Lung (tissue), 12 donors: Measurements from ENCODE around the gene SH3BP2. TPM values are rescaled to one million over a fixed set of nuclear protein-coding genes. Genes with fewer than 3 reads are reported as not detected.

Experiments
- ATAC-seq: fragments of 200-7000 bp; cut with Tn5 transposase; one replicate; pipeline ENCODE4 v1.9.1; 2020; ENCODE audit warnings: moderate number of reproducible peaks; ENCODE audit not compliant: insufficient read depth, low FRiP score
- DNase-seq, 3 donors: peaks; one replicate each; pipeline ENCODE4 v3.0.0-alpha.2; 2013 to 2017
- H3K27ac ChIP-seq, 2 donors: one replicate each; pipeline ENCODE4 v1.5.1; 2013; ENCODE audit warnings: mild to moderate bottlenecking in 2 of 2, moderate library complexity in 2 of 2, control low read depth in 1 of 2, inconsistent platforms in 1 of 2, low read depth in 1 of 2, low read length in 1 of 2
- H3K27me3 ChIP-seq, 3 donors: one replicate each; pipeline ENCODE4 v1.5.1; 2013; ENCODE audit warnings: low read length in 2 of 3; ENCODE audit not compliant: control insufficient read depth in 3 of 3, insufficient read depth in 3 of 3
- H3K36me3 ChIP-seq, 4 donors: one replicate each; pipeline ENCODE4 v1.5.1; 2013; ENCODE audit warnings: low read length in 4 of 4, mild to moderate bottlenecking in 1 of 4, moderate library complexity in 1 of 4; ENCODE audit not compliant: control insufficient read depth in 4 of 4, insufficient read depth in 4 of 4
- H3K4me1 ChIP-seq, 5 donors: one replicate each; pipeline ENCODE4 v1.5.1; 2013; ENCODE audit warnings: low read length in 5 of 5, mild to moderate bottlenecking in 2 of 5, moderate library complexity in 1 of 5; ENCODE audit not compliant: control insufficient read depth in 5 of 5, insufficient read depth in 5 of 5
- H3K4me3 ChIP-seq: one replicate; pipeline ENCODE4 v1.5.1; 2013; ENCODE audit warnings: mild to moderate bottlenecking, control low read depth, moderate library complexity
- H3K9ac ChIP-seq, 2 donors: one replicate each; pipeline ENCODE4 v1.5.1; 2013; ENCODE audit warnings: low read length in 2 of 2, control low read depth in 1 of 2; ENCODE audit not compliant: insufficient read depth in 1 of 2
- H3K9me3 ChIP-seq, 4 donors: one replicate each; pipeline ENCODE4 v1.5.1; 2013; ENCODE audit warnings: low read length in 3 of 4, mild to moderate bottlenecking in 1 of 4, moderate library complexity in 1 of 4; ENCODE audit not compliant: control insufficient read depth in 4 of 4, insufficient read depth in 3 of 4
- CTCF ChIP-seq: IDR thresholded peaks from 2 replicates; pipeline ENCODE4 v1.5.1; 2012; ENCODE audit warnings: mild to moderate bottlenecking; ENCODE audit errors: control extremely low read depth, extremely low read depth
- WGBS, 2 donors: extraction: QIAGEN DNeasy Blood & Tissue Kit; methylation state at CpG; one replicate each; pipeline ENCODE4 v1.1.7; 2013; 5-methylcytosine and 5-hydroxymethylcytosine counted together
- polyA plus RNA-seq, 2 donors: library from polyadenylated mRNA; stranded (reverse); fragments of 200-250 nt; gene quantifications; one replicate each; pipeline ENCODE4 v1.2.1, GENCODE V29; 2013
- total RNA-seq, 2 donors: library from RNA; depleted of rRNA in 1 of 2; stranded (reverse); fragments of >200 nt in 1 of 2; gene quantifications; one replicate each; pipeline ENCODE4 v1.2.1, GENCODE V29; 2014 to 2021
- donor health status: control.
- donor health status: control.
- donor health status: Bipolar disorder and iron deficiency.
- donor health status: healthy.
- donor health status: DM: yes; HTN: yes; CAD: no.

The SH3BP2 gene
- total and polyA plus RNA-seq, 4 donors, result 49.9 to 117 (median 79.8) TPM

- H3K9ac ChIP-seq, result peak overlapping the region in 1 of 2 donors; percentile 46
- no peaks in the 10 kb centered on the region for H3K27me3 ChIP-seq
- peaks cover 0 to 11% (median 7%) of the 10 kb centered on the region in 5 donors for H3K4me1 ChIP-seq
- no peak for TF ChIP-seq CTCF
- DNase-seq (no peak), ATAC-seq (no peak)
- peak overlapping the region; percentile 85 for H3K4me3 ChIP-seq
- H3K36me3 ChIP-seq, result peaks cover 0 to 4% (median 0%) of the 10 kb centered on the region in 4 donors
- no peaks in the 10 kb centered on the region for H3K9me3 ChIP-seq
- 54 to 64% methylated on average over 23 of the region's 23 CpGs for WGBS, 2 donors
- peak overlapping the region; percentile 88 to 94 for H3K27ac ChIP-seq
Measured at GRCh38 chr4:2754848-2755819, 37.8 kb upstream of the SH3BP2 start.

GRCh38 chr4:2755821-2756690 is 36.8 kb upstream of the SH3BP2 start, which contains the start of gene TNIP2:
Gene TNIP2, minus strand, starts transcription at chr4:2756336. Its CDS starts 47 bp downstream, at chr4:2756289.
- WGBS, 2 donors, result 1% methylated on average over 36 to 91 of the region's 96 CpGs

More at GRCh38 chr4:2755821-2756690, 36.8 kb upstream of the SH3BP2 start, which contains the start of gene TNIP2:
- no peaks in the 10 kb centered on the region for H3K9me3 ChIP-seq
- H3K36me3 ChIP-seq, result peaks cover 0 to 4% (median 0%) of the 10 kb centered on the region in 4 donors
- H3K27ac ChIP-seq, result peak within 1 kb of the TSS; percentile 88 to 94
- no peaks in the 10 kb centered on the region for H3K27me3 ChIP-seq
- peak; percentile 78 for ATAC-seq
- peak within 1 kb of the TSS; percentile 46 to 51 for H3K9ac ChIP-seq
- peaks cover 0 to 11% (median 6%) of the 10 kb centered on the region in 5 donors for H3K4me1 ChIP-seq
- DNase-seq, result peak; percentile 87 to 92 (median 90)
- no peak for TF ChIP-seq CTCF
- H3K4me3 ChIP-seq, result peak within 1 kb of the TSS; percentile 85
